ENCODE data around the gene RAB24.

The RAB24 gene

DNA sequence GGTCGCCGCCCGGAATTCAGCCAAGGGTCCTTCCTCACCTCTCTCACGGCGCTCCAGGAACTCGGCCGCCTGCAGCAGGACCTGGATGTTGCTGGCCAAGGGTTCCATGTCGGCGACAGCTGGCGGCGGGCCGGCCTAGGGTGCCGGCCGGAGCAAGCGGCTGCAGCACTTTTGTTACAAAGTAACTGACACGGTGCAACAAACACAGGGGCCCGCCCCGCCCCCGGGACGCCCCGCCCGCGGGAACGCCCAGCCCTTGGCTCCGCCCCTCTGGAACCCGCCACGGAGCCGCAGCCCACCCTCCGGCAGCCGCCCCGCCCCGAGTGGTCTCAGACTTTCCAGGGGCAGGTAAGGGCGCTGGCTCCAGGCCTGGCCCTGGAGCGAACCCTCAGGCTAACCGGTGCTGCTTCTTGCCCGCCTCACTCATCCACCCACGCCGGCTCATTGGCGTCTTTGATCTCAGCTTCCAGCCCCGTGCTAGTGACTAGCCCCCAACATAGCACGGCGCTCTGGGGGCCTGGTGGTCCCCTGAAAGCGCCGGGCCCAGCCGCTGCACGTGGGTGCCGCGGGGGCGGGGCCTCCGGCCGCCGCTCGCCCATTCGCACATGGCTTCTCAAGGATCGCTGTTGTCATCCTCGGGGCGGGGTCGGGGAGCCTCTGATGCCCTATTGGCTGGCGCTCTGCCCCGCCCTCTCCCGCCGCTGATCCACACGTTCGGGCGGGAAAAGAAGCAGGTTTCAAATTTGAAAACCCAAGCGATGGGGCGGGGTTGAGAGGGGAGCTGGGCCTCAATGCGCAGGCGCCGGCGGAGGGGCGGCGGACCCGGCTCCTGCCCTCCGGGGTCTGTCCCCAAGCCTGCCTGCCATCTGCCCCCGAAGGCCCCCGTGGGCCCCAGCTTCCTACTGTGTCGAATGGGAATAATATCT is 8.5 kb upstream of the RAB24 start, which contains the start of gene MXD3:
MXD3 (minus strand) TSS at position 176 of the 926 bp plus-strand sequence; CDS start at position 108, 68 bp downstream.
- in situ Hi-C loops (cut with HindIII; ENCODE audit: low sequenced_read_pairs): loop anchor here (25.0 kb wide), 1 partner anchor 200 kb away; no protein-coding TSS in a partner anchor

DNA sequence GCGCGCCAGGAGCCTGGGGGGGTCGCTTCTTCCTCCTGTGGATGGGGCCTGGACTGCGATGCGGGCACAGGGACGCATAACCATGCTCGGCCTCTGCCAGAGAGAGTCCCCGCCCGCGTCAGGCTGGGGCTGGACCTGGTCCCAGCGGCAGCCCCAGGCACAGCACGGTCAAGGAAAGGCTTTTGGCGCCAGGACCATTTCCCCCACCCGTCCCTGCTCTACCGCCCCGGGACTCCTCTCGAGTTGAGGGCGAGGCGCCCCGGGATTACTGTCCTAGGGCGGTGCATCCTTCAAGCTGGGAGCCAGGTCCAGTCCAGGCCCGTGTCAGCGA is 7.8 kb upstream of the RAB24 start:
- in situ Hi-C loops (cut with HindIII; ENCODE audit: low sequenced_read_pairs): loop anchor here (25.0 kb wide), 1 partner anchor 199 kb away; no protein-coding TSS in a partner anchor

DNA sequence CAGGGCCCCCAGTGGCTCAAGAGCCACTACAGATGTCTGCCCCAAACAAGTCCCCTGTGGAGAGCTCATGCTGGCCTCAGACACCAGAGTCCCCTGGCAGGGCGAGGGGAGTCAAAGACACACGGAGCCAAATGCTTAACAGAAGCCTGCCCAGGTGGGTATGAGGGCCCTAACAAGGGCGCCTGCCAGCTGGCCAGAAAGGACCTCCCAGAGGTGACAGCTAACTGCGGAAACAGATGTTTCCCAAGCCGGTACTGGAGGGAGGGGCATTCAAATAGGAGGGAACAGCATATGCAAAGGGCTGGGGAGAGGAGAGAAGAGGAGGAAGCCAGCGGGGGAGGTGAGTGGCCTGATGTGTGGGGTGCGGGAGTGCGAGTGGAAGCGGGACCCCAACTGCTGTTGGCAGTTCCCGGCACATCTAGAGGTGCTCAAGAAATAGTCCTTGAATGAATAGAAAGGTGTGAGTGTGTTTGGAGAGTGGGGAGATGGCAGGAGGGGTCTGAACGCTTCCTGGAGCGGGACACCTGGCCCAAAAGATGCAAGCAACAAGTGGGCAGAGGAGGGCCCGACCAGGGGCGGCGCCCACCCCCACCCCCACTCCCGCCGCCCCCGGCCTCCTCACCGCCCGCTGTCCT is 7.4 kb upstream of the RAB24 start:
- in situ Hi-C loops (cut with HindIII; ENCODE audit: low sequenced_read_pairs): loop anchor here (25.0 kb wide), 1 partner anchor 199 kb away; no protein-coding TSS in a partner anchor

DNA sequence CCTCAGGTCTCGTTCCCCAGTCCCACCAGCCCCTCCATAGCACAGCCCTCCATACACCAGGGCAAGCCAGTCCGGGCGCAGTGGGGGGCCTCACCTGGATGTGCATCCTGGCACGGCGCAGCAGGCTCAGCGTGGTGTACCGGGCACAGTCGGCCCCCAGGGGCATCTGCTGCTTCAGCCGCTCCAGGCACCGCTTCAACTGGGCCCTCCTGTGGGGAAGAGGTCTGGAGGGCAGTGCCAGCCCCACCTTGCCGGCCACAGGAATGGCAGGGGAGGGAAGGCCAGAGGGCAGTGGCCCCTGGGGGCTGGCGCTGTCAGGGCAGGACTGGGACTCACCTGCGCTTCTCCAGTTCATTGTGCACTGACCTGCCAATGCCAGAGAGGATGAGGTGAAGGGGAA is 6.8 kb upstream of the RAB24 start:
- in situ Hi-C loops (cut with HindIII; ENCODE audit: low sequenced_read_pairs): loop anchor here (25.0 kb wide), 1 partner anchor 198 kb away; no protein-coding TSS in a partner anchor

GRCh38 chr5:177309351-177310191 is 6.1 kb upstream of the RAB24 start:
- in situ Hi-C loops (cut with HindIII; ENCODE audit: low sequenced_read_pairs): loop anchor here (25.0 kb wide), 1 partner anchor 197 kb away; no protein-coding TSS in a partner anchor

GRCh38 chr5:177308740-177309139 is 5.2 kb upstream of the RAB24 start:
- in situ Hi-C loops (cut with HindIII; ENCODE audit: low sequenced_read_pairs): loop anchor here (25.0 kb wide), 1 partner anchor 196 kb away; no protein-coding TSS in a partner anchor

DNA sequence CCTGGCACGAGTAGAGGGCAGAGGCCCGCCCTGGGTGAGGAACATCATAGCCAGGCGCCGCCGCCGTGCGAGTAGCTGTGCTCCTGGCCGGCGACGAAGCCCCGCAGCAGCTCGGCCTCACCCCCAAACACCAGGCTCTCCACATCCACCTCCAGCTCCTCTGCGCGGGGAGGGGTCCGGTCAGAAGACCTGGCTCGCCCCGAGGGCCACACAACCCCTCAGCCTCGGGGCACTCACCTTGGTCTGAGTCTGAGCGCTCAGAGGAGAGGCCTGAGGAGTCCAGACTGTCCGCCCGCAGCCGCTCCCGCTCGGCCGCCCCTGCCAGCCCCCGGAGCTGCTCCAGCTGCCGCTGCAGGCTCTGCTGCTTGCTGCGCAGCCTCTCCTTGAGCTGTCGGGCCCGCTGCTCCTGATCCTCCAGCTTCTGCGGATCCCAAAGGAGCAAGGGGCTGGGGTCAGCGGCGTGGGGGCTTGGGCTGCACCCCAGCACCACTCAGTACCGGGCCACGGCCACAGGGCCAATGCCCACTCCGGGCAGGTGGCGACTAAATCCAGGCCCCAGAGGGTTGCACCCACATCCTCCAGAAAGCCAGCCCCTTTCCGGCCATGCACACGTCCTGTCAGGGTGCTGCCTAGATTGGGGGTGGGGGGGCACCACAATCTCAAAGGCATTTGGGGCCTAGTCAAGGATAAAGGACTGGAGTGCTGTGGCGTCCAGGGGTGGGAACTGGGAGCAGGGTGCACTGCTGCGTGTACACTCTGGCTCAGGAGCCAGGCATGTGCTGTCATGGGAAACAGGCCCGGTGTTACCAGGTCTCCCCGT is 4.2 kb upstream of the RAB24 start:
- in situ Hi-C loops (cut with HindIII; ENCODE audit: low sequenced_read_pairs): loop anchor here (25.0 kb wide), 1 partner anchor 195 kb away; no protein-coding TSS in a partner anchor

GRCh38 chr5:177306674-177307543 is 3.4 kb upstream of the RAB24 start:
- in situ Hi-C loops (cut with HindIII; ENCODE audit: low sequenced_read_pairs): loop anchor here (25.0 kb wide), 1 partner anchor 195 kb away; no protein-coding TSS in a partner anchor

GRCh38 chr5:177306103-177306640 is 2.7 kb upstream of the RAB24 start:
- in situ Hi-C loops (cut with HindIII; ENCODE audit: low sequenced_read_pairs): loop anchor here (25.0 kb wide), 1 partner anchor 194 kb away; no protein-coding TSS in a partner anchor

DNA sequence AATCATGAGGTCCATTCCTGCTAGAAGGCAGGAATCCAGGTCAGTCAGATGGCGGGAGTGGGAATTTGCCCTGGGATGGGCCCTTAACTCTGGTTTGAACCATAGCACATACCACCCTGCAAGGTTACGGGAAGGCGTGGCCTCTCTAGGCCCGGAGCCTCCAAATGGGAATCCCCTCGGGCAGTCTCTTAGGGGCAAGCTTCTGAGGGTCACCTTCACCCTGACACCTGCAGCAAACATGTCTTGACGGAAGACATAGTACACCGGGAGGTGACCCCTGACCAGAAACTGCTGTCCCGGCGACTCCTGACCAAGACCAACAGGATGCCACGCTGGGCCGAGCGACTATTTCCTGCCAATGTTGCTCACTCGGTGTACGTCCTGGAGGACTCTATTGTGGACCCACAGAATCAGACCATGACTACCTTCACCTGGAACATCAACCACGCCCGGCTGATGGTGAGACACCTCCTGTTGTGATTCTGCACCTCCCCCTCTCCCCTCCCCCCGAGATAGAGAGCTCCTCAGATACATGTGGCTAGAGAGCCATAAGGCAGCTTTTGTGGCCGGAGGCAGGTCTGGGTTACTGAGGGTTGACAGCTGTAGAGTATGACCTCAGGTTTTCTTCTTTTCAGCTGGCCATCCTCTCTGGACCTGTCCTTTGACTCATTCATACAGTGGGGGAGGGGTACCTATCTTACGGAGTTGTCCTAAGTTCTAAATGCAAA is 1.0 kb upstream of the RAB24 start:
- in situ Hi-C loops (cut with HindIII; ENCODE audit: low sequenced_read_pairs): loop anchor here (25.0 kb wide), 1 partner anchor 192 kb away; no protein-coding TSS in a partner anchor

GRCh38 chr5:177303925-177304391 is 439 bp upstream of the RAB24 start:
- in situ Hi-C loops (cut with HindIII; ENCODE audit: low sequenced_read_pairs): loop anchor here (25.0 kb wide), 1 partner anchor 192 kb away; no protein-coding TSS in a partner anchor

- in situ Hi-C loops (cut with HindIII; ENCODE audit: low sequenced_read_pairs): loop anchor here (25.0 kb wide), 1 partner anchor 190 kb away; no protein-coding TSS in a partner anchor
These were observed 987 bp downstream of the RAB24 start for GRCh38 chr5:177302354-177303110.

DNA sequence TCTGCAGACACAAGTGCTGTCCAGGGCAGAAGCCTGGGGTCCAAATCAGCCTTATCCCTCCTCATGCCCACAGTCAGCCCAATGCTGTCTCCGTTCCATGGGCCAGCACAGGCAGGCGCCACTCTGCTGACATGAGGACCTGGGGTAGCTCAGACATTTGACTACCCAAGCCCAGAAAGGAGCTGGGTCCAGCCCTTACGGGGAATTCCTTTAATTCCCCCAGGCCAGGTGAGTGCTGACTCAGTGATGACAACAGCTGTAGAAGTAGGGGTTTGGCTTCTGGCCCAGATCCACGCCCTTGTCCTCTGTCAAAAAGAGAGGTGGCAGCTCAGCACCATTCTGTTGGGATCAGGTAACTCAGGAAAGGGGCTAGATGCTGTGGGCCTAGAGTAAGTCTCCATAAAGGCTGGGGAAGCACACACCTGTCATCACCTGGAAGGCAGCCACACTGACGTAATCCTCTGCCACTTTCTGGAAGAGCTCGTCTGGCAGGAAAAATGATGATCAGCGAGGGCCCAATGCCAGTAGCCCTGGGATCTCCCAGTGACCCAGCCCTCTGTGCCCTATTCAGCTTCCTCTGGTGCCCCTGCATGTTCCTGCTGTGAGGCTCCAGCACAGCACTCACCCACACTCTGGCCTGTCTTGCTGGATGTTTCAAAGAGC is 1.9 kb downstream of the RAB24 start:
- in situ Hi-C loops (cut with HindIII; ENCODE audit: low sequenced_read_pairs): loop anchor here (25.0 kb wide), 1 partner anchor 189 kb away; no protein-coding TSS in a partner anchor

- in situ Hi-C loops (cut with HindIII; ENCODE audit: low sequenced_read_pairs): loop anchor here (25.0 kb wide), 1 partner anchor 189 kb away; no protein-coding TSS in a partner anchor
These were observed 2.6 kb downstream of the RAB24 start for GRCh38 chr5:177300951-177301350.

DNA sequence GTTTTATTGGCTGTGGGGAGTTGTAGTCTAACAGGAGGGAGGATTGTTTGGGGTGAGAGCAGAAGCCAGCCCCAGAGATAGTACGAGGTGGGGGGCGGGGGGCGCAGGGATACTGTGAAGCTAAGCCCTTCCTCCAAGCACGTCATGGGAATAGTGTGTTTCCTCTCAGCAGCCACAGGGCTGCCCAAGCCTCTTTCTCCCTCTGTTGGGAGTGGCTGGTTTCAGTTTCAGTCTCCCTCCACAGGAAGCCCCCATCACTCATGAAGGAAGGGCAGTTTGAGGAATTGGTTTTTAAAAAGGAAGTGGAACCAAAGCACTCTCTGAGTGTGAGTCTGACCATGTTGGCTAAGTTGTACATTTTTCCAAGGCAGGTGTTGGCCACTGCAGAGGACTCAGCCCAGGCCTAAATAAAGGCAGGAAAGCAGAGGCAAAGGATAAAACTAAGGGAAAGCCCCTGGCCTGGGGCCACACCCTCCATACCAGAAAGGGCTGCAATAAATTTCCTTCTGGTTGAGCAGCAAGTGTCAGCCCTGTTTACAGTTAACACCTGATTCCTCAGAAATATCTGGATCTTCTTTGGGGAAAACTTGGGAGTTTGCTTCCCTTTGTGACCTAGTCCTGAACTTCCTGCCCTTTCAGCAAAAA is 3.2 kb downstream of the RAB24 start:
- in situ Hi-C loops (cut with HindIII; ENCODE audit: low sequenced_read_pairs): loop anchor here (25.0 kb wide), 1 partner anchor 188 kb away; no protein-coding TSS in a partner anchor
